GM10847 (cell line): ENCODE measurements around the gene UBE2E1.

ENCODE experiments used
- POLR2A ChIP-seq: IDR thresholded peaks from 2 replicates; pipeline ENCODE4 v1.6.1; 2011; ENCODE audit not compliant: insufficient read length; ENCODE audit errors: extremely low read depth

Gene UBE2E1

DNA sequence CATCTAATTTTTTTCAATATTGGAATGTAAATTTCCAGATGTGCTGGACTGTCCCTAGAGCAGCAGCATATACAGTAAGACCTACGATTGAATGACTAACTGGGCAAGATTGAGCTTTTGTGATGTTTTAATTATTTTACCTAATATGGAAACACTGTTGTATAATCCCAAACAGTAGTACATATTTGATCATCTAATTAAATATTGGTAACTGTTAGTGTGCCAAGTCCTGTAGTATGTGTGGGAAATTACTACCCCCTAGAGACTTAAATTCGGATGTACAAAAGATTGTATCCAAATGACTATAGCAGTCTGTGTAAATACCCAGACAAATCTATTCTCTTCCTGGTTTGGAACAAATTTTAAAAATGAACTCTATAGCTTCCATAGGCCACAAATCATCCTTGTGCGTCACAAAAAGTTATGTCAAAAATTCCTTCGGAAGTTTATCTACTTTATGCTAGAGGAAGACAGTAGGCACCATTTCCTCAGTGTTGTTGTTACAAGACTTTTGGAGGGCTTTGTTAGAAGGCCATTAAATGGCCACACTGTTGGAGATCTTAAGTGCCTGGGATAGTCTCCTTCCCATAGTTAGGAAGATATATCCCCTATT lies 69.5 kb downstream of the UBE2E1 start:
- no peak for TF ChIP-seq POLR2A

GRCh38 chr3:23876923-23877322 lies 71.2 kb downstream of the UBE2E1 start:
- no peak for TF ChIP-seq POLR2A

DNA sequence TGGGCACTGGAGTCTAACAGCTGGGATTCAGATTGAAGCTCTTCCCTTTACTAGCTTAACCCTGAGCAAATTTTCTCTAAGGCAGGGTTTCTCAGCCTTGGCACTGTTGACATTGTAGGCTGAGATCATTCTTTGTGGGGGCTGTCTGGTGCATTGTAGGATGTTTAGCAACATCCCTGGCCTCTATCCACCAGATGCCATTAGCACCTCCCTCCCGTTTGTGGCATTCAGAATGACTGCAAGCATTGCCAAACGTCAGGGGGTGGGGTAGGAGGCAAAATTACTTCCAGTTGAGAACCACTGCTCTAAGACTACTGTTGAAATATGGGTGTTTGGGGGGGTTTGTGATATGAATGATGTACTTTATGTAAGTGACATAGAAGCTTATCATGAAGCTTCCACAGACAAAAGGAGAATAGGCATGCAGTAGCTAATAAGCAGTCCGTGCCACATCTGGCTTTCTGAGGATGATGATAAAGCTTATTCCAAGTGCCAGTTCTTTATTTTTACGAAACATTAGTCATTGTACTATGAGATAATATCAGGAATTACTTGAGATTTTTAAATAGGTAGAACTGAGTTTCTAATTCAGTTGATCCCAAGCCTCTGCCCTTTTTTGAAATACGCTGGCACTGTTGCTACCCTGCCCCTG lies 71.7 kb downstream of the UBE2E1 start:
- no peak for TF ChIP-seq POLR2A

- no peak for TF ChIP-seq POLR2A
Measured at GRCh38 chr3:23879485-23879884, 73.7 kb downstream of the UBE2E1 start.

- TF ChIP-seq POLR2A, result no peak
Measured at GRCh38 chr3:23880703-23881339, 75.1 kb downstream of the UBE2E1 start.

DNA sequence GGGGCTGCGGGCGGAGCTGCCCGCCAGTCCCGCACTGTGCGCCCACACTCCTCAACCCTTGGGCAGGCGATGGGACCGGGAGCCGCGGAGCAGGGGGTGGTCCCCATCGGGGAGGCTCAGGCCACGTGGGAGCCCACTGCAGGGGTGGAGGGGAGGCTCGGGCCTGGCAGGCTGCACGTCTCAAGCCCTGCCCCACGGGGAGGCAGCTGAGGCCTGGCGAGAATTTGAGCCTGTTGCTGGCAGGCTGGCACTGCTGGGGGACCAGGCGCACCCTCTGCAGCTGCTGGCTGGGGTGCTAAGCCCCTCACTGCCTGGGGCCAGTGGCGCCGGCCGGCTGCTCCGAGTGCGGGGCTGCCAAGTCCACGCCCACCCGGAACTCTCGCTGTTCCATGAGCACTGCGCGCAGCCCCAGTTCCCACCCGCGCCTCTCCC lies 76.7 kb downstream of the UBE2E1 start:
- no peak for TF ChIP-seq POLR2A

DNA sequence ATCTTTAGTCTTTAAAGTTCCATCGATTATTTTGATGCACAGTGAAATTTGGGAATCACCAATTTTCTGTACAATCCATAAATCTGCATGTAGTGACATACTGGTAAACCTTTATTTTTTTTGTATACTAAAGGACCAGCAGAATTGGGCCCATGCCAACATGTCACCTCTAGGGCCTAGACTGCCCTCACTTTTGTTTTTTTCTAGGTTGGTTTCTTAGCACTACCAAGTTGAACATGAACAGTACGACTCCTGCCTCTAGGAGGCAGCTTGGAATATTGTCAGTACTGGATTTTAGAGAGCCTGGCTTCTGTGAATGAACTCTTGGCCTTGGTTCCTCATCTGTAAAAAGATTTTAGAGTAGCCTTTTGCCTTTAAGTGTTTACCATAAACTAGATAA lies 78.7 kb downstream of the UBE2E1 start:
- TF ChIP-seq POLR2A, result no peak

- TF ChIP-seq POLR2A, result no peak
Measured at GRCh38 chr3:23885210-23885609, 79.5 kb downstream of the UBE2E1 start.

- no peak for TF ChIP-seq POLR2A
Measured at GRCh38 chr3:23886311-23886710, 80.6 kb downstream of the UBE2E1 start.

- no peak for TF ChIP-seq POLR2A
Measured at GRCh38 chr3:23888617-23889228, 83.0 kb downstream of the UBE2E1 start.

DNA sequence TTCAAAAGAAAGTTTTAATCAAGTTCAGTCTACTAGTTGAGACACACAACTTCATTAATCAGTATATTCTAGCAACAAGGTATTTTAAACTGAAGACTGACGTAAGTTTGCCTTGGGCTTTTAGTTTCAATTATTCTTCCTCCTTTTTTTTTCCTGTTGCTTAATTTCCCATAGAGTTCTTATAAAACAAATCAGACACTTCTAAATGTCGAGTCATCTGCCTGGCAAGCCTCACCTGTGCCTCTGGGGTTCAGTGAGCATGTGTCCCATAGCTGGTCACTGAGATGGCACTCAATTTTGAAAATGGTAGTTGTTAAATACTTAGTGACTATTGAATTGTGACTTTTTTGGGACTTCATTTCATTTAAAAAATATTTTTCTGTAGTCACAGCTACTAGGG lies 83.6 kb downstream of the UBE2E1 start:
- no peak for TF ChIP-seq POLR2A

DNA sequence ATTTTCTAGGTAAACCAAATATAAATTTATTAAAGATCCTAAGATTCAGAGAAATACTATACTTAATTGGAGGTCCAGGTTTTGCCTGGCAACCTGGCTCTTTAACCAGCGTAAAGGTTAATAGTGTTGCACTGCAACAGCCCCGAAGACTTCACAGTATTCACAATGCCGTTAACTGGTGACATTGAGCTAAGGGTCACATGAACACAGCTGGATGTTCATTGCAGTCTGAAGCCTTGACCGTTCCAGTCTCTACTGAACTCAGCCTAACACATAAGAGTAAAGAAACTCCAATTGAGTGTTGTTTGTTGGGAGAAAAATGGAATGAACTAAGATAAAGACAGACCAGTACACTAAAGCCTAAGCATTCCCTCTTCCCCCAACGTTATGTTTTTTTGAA lies 84.2 kb downstream of the UBE2E1 start:
- TF ChIP-seq POLR2A, result no peak

DNA sequence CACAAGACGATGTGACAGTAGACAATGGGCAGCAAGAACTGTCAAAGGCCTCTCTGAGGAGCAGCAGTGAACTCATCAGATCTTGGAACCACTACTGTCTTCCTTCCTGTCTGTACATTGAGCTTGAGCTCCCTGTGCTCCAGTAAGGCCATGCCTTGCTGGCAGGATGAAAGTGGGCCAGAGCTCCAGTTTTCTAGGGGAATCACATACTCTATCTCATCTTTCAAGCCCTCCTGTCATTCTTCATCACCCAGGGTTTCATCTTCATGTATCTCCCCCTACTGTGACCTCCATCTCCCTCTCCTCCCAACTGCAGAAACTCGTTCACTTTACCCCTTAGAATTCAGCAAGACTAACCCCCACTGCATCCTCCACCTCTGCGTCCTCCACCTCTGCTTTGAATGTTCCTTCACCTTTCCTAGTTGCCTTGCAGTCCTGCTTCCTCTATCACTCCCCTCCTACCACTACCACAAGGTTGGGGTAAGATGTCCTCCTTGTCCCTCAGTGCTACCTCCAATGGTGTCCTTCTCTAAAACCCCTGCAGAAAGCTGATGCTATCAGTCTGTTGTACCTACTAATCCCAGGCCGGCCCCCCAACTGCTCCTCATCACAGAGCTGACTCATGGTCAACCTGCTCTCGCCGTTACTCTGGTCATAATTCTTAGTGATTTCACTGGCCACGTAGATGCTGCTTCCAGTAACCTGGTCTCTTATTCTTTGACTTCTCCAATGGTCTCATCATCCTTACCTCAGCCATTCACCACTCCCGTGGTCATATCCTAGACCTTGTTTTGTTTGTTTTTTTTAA lies 88.7 kb downstream of the UBE2E1 start:
- TF ChIP-seq POLR2A, result no peak

GRCh38 chr3:23895181-23895580 lies 89.4 kb downstream of the UBE2E1 start:
- no peak for TF ChIP-seq POLR2A

- TF ChIP-seq POLR2A, result no peak
Measured at GRCh38 chr3:23900744-23901143, 95.0 kb downstream of the UBE2E1 start.
